Tibial nerve (tissue), 4 donors: ENCODE data around the gene KRT73. TPM values are rescaled to one million over a fixed set of nuclear protein-coding genes. Genes with fewer than 3 reads are reported as not detected.

Experiments used
- DNase-seq, 2 donors: peaks; one replicate each; pipeline ENCODE4 v3.0.0-alpha.2; 2019; ENCODE audit warnings: low spot score in 2 of 2
- H3K27ac ChIP-seq, 4 donors: fragments of 200-600 bp; sonication (generic) in 3 of 4; one replicate each; pipeline ENCODE4 v1.5.1; 2017 to 2019; ENCODE audit warnings: mild to moderate bottlenecking in 1 of 4
- H3K27me3 ChIP-seq, 2 donors: fragments of 200-600 bp; sonication (generic) in 1 of 2; one replicate each; pipeline versions ENCODE4 v1.5.1 to v1.6.0; 2017 to 2019
- H3K36me3 ChIP-seq, 3 donors: fragments of 200-600 bp; sonication (generic); one replicate each; pipeline ENCODE4 v1.5.1; 2018 to 2019
- H3K4me1 ChIP-seq, 4 donors: fragments of 200-600 bp; sonication (generic) in 3 of 4; one replicate each; pipeline ENCODE4 v1.5.1; 2017 to 2019
- H3K4me3 ChIP-seq, 4 donors: fragments of 200-600 bp; sonication (generic) in 3 of 4; one replicate each; pipeline ENCODE4 v1.5.1; 2017 to 2019; ENCODE audit warnings: mild to moderate bottlenecking in 1 of 4, moderate library complexity in 1 of 4
- H3K9me3 ChIP-seq, 4 donors: fragments of 200-600 bp; sonication (generic) in 3 of 4; one replicate each; pipeline ENCODE4 v1.5.1; 2017 to 2019
- CTCF ChIP-seq, 5 experiments: fragments of 200-600 bp in 3 of 5; fragments of 450-650 bp in 2 of 5; sonication (generic) in 3 of 5; IDR thresholded peaks; one replicate each; pipeline ENCODE4 v1.5.1; 2016 to 2019; ENCODE audit warnings: antibody characterized with exemption in 5 of 5, mild to moderate bottlenecking in 3 of 5, moderate library complexity in 2 of 5
- EP300 ChIP-seq, 2 donors: sonication (generic); formaldehyde crosslinking; IDR thresholded peaks; one replicate each; pipeline ENCODE4 v1.6.1; 2017; ENCODE audit warnings: antibody characterized with exemption in 2 of 2, mild to moderate bottlenecking in 1 of 2
- POLR2A ChIP-seq, 2 donors: fragments of 450-650 bp; IDR thresholded peaks; one replicate each; pipeline ENCODE4 v1.6.1; 2017; ENCODE audit warnings: antibody characterized with exemption in 2 of 2, mild to moderate bottlenecking in 2 of 2, moderate library complexity in 2 of 2
- WGBS, 2 donors: methylation state at CpG; one replicate each; pipeline ENCODE4 v1.1.5; 2018; 5-methylcytosine and 5-hydroxymethylcytosine counted together
- total RNA-seq, 4 donors: library from RNA; depleted of rRNA; stranded (reverse); fragments of >200 nt; gene quantifications; one replicate each; pipeline ENCODE4 v1.1.0, GENCODE V29; 2016

Gene KRT73
- total RNA-seq, 4 donors from 2014 or later, result not detected

GRCh38 chr12:52622349-52622748 lies 4.0 kb upstream of the KRT73 start:
- H3K27ac ChIP-seq, result no peak overlapping the region
- no peak for TF ChIP-seq POLR2A (IDR thresholded peaks at IDR 0.05)
- TF ChIP-seq CTCF (IDR thresholded peaks at IDR 0.05), result no peak
- TF ChIP-seq EP300 (IDR thresholded peaks at IDR 0.05), result no peak
- WGBS, 2 donors, result 63 to 73% methylated on average over 5 of the region's 5 CpGs
- no peaks in the 10 kb centered on the region for H3K27me3 ChIP-seq
- no peak for DNase-seq
- no peaks in the 10 kb centered on the region for H3K9me3 ChIP-seq
- no peaks in the 10 kb centered on the region for H3K36me3 ChIP-seq
- no peak overlapping the region for H3K4me3 ChIP-seq
- H3K4me1 ChIP-seq, result no peaks in the 10 kb centered on the region

DNA sequence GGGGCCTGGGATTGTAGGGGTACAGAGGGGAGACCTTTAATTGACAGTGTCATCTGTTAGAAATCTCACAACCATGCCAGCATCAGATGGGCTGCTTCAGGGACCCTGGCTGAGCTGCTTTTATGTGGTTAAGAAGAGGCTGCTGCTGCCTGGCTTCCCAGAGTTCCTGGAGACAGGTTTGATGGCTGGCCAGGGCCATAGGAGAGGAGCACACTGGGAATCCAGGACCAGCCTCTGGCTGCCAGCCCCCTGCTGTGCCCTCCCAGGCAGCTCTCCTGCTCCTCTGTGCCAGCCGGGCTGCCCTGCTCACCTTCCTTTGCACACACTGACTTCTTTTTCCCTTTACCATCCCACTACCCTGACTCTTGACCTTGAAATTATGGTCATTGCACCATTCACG lies 507 bp upstream of the KRT73 start:
- no peaks in the 10 kb centered on the region for H3K9me3 ChIP-seq
- H3K36me3 ChIP-seq, result no peaks in the 10 kb centered on the region
- no peak overlapping the region for H3K27ac ChIP-seq
- no peaks in the 10 kb centered on the region for H3K4me1 ChIP-seq
- no peak for TF ChIP-seq POLR2A (IDR thresholded peaks at IDR 0.05)
- TF ChIP-seq EP300 (IDR thresholded peaks at IDR 0.05), result no peak
- H3K27me3 ChIP-seq, result no peaks in the 10 kb centered on the region
- no peak for DNase-seq
- WGBS, 2 donors, result 48 to 54% methylated on average over 2 of the region's 2 CpGs
- no peak overlapping the region for H3K4me3 ChIP-seq

GRCh38 chr12:52617403-52617785 lies 965 bp downstream of the KRT73 start:
- no peak overlapping the region for H3K27ac ChIP-seq
- no peaks in the 10 kb centered on the region for H3K36me3 ChIP-seq
- H3K27me3 ChIP-seq, result no peaks in the 10 kb centered on the region
- no peaks in the 10 kb centered on the region for H3K9me3 ChIP-seq
- no peak overlapping the region for H3K4me3 ChIP-seq
- no peak for DNase-seq
- no peaks in the 10 kb centered on the region for H3K4me1 ChIP-seq
- 84 to 87% methylated on average over 7 of the region's 7 CpGs for WGBS, 2 donors
- TF ChIP-seq POLR2A (IDR thresholded peaks at IDR 0.05), result no peak
- no peak for TF ChIP-seq EP300 (IDR thresholded peaks at IDR 0.05)
- no peak for TF ChIP-seq CTCF (IDR thresholded peaks at IDR 0.05)

GRCh38 chr12:52616680-52617402 lies 1.5 kb downstream of the KRT73 start:
- no peak for DNase-seq
- no peaks in the 10 kb centered on the region for H3K4me1 ChIP-seq
- H3K27ac ChIP-seq, result no peak overlapping the region
- H3K4me3 ChIP-seq, result no peak overlapping the region
- H3K36me3 ChIP-seq, result no peaks in the 10 kb centered on the region
- TF ChIP-seq POLR2A (IDR thresholded peaks at IDR 0.05) (no peak), CTCF (IDR thresholded peaks at IDR 0.05) (no peak), EP300 (IDR thresholded peaks at IDR 0.05) (no peak)
- H3K27me3 ChIP-seq, result no peaks in the 10 kb centered on the region
- 84 to 89% methylated on average over 10 of the region's 10 CpGs for WGBS, 2 donors
- no peaks in the 10 kb centered on the region for H3K9me3 ChIP-seq

DNA sequence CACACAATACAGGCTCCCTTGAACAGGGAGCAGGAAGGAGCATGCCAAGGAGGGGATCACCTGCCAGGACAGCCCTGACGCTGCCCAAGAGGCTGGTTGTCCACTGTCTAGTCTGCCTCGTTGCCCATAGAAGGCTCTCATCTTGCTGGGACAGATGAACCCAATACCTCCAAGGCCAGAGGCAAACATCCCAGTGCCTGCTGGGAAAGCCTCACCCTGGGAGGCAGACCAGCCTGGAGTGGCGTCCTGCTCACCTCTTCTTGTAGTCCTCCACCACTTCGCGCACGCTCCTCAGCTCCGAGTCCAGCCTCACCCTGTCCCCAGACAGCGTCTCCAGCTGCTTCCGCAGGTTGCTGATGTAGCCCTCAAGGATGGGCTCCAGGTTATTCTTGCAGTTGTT lies 2.4 kb downstream of the KRT73 start:
- WGBS, 2 donors, result 86 to 88% methylated on average over 9 of the region's 9 CpGs

More for the DNA sequence above, 2.4 kb downstream of the KRT73 start:
- DNase-seq, result no peak
- Histone ChIP-seq H3K27ac (no peak overlapping the region), H3K4me3 (no peak overlapping the region), H3K4me1 (no peaks in the 10 kb centered on the region), H3K36me3 (no peaks in the 10 kb centered on the region), H3K9me3 (no peaks in the 10 kb centered on the region), H3K27me3 (peaks cover 0 to under 1% of the 10 kb centered on the region in 2 donors)
- no peak for TF ChIP-seq POLR2A (IDR thresholded peaks at IDR 0.05)
- TF ChIP-seq CTCF (IDR thresholded peaks at IDR 0.05), result no peak
- no peak for TF ChIP-seq EP300 (IDR thresholded peaks at IDR 0.05)
